ENCODE data around the gene FAM136A.
"Not testable (repeated sequence)": the region's sequence is repeated elsewhere in the genome, so short reads cannot be mapped to it uniquely, and the experiment has no call there.

FAM136A gene

DNA sequence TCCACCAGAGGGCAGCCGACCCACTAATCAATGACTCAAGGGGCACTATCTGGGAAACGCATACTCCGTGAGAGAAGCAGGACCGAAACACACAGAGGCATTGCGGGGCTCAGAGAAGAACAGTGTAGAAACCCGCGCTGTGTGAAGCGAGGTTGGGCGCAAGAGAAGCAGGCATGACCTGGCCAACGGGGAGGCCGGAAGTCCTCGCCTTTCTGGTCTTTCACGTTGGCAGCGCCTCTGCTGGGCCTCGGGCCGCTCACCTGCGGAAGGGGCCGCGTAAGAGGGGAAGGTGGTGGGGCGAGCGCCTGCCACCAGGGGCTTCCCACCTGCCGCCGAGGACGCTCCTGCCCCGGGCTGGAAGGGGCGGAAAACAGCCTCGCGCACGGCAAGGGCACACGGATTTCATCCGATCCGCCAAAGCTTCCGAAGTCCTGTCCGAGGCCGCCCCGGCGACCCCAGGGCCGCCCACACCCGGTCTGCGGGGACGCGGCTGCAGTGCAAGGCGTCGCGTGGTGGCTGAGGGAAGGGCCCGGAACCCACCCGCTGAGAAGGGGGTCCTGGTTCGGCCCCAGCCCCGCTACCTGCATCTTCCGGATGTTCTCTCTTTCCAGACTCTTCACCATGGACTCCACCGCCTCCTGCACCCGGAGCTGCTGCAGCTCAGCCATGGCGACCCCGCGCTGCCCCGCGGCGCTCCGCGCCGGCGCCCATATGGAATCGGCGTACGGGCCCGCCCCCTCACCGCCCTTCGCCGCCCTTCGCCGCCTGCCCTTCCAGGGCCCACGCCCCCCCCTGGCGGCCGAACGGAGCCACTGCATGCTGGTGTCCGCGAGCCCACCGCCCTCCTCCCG, at the start of gene FAM136A:
Gene FAM136A (minus strand): TSS at position 724 of the 851 bp plus-strand sequence. CDS start 56 bp downstream, at position 668.
- peak; percentile 71 to 84 for DNase-seq (ENCODE audit: low read depth in 2 of 2)

DNA sequence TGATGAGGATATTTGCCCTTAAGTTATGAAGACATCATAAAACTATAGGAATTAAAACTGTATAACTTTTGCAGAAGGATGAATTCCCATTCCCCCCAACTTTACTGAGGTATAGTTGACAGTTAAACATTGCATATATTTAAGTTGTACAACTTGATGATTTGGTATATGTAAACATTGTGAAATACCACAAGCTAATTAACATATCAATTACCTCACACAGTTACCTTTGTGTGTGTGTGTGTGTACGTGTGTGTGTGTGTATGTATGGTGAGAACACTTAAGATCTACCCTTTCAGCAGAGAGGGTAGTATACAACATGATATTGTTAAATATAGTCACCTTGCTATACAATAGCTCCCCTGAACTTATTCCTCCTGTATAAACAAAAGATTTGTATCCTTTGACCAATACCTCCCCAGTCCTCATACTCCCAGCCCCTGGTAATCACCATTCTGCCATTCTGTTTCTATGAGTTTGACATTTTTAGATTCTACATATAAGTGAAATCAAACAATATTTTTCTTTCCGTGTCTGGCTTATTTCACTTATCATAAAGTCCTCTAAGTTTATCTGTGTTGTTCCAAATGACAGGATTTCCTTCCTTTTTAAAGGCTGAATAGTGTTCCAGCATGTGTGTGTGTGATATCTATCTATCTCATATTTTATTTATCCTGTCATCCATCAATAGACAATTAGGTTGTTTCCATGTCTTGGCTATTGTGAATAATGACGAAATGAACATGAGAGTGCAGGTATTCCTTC, 48.2 kb upstream of the FAM136A start:
- no peak for DNase-seq (ENCODE audit: low read depth in 2 of 2)

- DNase-seq (ENCODE audit: low read depth in 2 of 2) = no peak
Measured at GRCh38 chr2:70347831-70348230, 46.0 kb upstream of the FAM136A start.

DNA sequence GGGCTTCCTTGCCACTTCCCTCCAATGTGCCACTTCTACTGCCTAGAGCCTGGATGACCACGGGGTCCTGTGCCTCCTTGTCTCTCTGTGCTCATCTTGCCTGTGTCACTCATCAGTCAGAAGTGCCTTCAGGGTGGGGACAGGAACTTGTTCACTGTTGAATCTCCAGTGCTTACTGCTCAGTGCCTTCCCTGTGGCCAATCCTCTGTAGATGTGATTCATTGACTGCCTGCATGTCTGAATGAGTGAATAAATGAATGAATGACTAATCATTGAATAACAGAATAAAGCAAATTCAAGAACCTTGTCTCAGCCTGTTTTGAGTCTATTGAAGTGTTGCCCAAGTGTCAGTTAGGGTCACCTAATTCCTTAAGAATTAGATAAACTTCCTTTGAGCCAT, 42.3 kb upstream of the FAM136A start:
- DNase-seq (ENCODE audit: low read depth in 2 of 2) = no peak

DNA sequence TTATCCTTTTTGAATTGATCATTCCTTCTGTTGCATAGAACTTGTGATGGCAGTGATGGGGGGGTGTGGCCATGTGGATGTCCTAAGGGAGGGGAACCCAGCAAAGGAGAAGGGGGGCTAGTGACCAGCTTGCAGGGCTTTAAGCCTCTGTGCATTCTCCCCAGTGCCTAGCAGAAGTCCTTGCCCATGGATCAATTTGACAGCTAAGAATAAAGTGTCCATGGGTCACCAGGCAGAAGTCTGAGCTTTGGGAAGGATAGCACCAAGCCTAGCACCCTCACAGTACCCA, 39.6 kb upstream of the FAM136A start:
- no peak for DNase-seq (ENCODE audit: low read depth in 2 of 2)

DNA sequence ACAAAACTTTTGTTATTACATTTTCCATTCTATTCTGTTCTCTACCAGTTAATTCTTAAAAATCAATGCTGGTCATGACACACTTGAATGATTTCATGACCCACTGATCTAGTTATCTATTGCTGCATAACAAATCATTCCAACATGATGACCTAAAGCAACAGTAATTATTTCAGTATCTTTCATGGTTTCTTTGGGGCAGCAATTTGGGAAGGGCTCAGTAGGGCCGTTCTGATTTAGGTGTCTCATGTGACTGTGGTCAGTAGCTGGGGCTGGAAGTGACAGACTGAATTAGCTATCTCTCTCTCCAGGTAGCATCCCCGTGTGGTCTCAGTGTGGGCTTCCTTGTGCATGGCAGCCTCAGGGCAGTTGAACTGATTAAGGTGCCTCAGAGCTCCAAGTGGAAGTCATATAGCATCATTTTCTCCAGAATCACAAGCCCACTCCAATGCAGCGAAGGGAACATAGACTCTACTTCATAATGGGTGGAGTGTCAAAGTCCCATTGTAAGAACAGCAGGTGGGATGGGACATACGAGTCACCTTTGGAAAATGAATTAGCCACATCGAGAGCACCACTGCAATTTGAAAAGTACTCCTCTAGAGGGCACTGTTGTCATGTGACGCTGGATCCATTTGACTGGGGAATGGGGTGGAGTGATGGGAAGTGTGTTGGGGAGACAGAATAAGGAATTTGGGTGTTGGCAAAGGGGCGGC, 39.1 kb upstream of the FAM136A start:
- DNase-seq (ENCODE audit: low read depth in 2 of 2) = no peak

DNA sequence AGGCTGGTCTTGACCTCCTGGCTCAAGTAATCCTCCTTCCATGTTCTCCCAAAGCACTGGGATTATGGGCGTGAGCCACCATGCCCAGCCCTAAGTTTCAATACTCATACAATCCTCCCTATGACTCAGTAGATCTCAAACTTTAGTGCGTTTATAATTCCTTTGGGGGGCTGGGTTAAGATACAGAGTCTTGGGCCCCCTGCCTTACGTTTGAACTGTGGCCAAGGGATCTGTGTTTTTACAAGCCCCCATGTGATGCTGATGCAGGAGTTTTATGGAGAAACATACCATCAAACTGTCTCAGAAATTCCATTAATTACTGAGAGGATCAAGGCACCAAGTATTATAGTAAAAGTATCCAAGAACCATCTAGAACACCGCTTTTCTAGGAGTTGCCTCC, 38.2 kb upstream of the FAM136A start:
- no peak for DNase-seq (ENCODE audit: low read depth in 2 of 2)

- no peak for DNase-seq (ENCODE audit: low read depth in 2 of 2)
Measured at GRCh38 chr2:70336552-70336951, 34.7 kb upstream of the FAM136A start.

GRCh38 chr2:70331012-70331411, 29.1 kb upstream of the FAM136A start:
- no peak for DNase-seq (ENCODE audit: low read depth in 2 of 2)

DNA sequence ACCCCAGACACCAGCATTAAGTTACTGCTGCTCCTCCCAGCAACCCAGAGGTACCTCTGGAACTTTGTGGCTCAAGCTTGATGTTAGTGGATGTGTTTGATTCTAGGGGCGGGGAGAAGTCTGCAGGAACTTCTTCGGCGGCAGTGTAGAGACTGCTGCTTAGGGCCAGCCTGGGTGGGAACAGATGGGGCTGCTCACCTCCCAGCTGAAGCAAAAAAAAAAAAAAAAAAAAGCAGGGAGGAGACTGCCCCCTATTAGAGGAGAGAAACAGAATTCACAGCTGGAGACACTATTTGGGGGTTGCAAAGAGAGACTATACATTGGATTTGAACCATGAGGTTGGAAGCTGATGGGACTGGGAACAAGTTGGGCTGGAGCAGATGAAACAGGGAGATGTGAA, 28.6 kb upstream of the FAM136A start:
- DNase-seq (ENCODE audit: low read depth in 2 of 2) = no peak

DNA sequence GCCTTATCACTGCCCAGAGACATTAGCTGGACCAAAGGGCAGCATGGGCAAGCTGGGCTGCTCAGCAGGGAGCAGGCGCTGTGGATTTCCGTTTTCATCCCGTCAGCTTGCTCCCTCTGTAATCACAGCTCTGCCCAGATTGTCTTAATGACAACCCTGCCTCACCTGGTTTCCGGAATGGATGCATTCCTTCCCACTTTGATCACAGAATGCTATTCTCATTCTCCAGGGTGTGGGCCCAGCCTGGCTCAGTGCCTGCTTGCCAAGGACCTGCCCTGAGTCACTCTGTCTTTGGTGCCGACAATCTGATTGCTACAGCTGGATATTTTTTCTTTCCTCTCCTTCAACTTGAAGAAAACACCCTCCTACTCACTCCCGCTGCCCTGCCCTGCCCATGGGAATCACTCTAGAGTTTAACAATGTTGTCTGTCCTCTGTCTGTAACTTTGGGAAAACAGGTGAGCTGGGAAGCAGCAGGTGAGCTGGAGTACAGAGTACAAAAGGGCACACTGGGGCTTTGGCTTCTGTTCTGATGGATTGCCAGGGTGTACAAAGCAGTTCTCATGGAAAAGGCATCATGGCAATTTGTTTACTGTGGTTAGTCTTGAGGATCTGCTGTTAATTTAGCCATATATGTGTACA, 27.2 kb upstream of the FAM136A start:
- no peak for DNase-seq (ENCODE audit: low read depth in 2 of 2)

GRCh38 chr2:70325875-70326274, 24.0 kb upstream of the FAM136A start:
- DNase-seq (ENCODE audit: low read depth in 2 of 2) = no peak

DNA sequence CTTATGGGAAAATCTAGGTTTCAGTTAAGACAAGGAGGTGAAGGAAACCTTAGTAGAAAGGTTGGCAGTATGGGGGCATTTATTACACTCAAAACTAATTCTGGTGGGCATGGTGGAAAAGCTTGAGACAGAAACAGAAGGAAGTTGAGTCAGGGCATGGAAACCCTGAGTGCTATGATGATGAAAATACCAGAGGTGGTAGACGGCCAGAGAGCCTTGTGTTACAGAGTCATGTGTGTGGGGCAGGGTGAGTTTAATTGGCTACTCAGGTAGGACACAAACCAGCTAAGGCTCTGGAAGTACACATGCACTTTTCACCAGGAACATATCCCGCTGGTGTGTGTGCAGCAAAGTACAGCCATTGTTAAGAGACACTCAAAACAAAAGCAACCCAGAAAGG, 20.7 kb upstream of the FAM136A start:
- DNase-seq (ENCODE audit: low read depth in 2 of 2) = no peak

GRCh38 chr2:70321370-70321769, 19.5 kb upstream of the FAM136A start:
- DNase-seq (ENCODE audit: low read depth in 2 of 2) = no peak

DNA sequence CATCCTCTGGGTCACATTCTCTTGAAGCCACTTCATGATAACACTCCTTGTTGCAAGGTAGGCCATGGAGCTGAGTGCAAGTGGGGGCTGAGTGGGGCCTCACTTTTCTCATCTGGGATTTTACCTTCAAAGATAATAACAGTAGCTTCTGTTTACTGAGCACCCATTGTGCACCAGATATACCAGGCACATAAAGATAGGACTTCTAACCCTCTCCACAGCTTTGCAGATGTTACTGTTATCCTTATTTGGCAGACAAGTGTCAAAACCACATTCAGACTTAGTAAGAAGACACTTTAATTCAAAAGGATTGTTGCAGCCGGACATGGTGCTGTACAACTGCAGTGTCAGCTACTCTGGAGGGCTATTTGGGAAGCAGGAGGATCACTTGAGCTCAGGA, 12.8 kb upstream of the FAM136A start:
- DNase-seq (ENCODE audit: low read depth in 2 of 2) = no peak

DNA sequence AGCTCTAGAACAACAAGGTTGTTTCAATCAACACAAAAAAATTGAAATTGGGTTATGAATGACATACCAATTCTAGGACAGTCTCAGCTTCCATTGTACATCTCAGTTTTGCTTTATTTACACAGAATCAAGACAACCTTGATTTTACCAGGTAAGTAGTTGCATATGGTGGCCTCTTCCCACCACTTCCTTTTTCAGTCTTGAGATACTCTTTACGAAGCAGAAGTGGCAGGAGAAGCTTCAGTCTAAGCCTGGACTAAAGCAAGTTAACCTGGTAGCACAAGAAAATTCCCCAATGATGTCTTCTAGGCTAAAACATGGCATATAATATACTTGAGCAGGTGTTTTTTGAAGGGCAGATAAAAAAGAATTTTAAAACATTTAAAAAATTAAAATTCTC, 10.7 kb upstream of the FAM136A start:
- no peak for DNase-seq (ENCODE audit: low read depth in 2 of 2)

DNA sequence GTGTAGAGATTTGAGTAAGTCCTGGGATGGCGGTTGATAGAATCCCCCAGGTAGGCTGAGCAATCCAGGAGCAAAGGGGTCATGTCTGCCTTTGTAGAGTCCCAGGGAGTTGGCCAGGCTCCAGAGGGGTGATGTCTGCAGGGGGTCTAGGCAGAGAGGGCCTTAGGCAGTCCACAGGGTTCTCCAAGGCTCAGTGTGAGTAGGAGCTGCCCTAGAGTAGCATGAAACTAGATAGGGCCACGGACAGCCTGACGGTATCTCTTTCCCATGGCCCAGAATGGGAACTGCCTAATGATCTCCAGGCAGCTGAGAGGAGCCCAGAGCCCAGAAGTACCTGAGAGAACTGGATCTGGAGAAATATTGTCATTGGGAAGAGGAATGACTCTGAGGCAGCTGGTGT, 9.0 kb upstream of the FAM136A start:
- no peak for DNase-seq (ENCODE audit: low read depth in 2 of 2)

- no peak for DNase-seq (ENCODE audit: low read depth in 2 of 2)
Measured at GRCh38 chr2:70305531-70305930, 3.7 kb upstream of the FAM136A start.

DNA sequence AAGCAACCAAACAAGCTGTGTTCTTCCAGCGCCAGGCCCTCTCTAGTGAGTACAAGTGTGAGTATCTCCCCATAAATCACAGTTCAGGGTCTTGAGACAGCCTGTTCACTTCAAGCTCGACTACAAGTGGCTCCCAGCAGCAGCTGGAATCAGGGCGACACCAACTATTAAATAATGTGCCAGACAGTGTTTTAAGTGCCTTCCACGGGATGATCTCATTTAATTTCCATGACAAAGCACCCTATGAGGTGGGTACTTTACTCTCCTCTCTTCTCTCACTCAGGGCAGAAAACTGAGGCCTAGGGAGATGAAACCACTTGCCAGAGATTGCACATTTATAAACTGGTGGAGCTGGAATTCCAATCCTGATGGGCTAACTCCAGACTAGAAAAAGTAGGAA, 2.6 kb upstream of the FAM136A start:
- no peak for DNase-seq (ENCODE audit: low read depth in 2 of 2)

DNA sequence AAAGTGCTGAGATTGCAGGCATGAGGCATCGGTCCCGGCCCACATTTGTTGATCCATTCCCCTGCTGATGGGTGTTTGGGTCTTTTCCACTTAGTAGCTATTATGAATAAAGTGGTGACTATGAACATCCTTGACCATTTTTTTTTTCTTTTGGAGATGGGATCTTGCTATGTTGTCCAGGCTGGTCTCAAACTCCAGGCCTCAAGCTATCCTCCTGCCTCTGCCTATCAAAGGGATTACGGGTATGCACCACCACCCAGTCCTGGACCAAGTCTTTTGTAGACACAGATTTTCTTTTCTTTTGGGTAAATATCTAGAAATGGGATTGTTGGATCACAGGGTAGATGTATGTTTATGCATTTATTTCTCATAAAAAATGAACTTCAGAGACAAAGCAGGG, 1.3 kb upstream of the FAM136A start:
- DNase-seq (ENCODE audit: low read depth in 2 of 2) = no peak

DNA sequence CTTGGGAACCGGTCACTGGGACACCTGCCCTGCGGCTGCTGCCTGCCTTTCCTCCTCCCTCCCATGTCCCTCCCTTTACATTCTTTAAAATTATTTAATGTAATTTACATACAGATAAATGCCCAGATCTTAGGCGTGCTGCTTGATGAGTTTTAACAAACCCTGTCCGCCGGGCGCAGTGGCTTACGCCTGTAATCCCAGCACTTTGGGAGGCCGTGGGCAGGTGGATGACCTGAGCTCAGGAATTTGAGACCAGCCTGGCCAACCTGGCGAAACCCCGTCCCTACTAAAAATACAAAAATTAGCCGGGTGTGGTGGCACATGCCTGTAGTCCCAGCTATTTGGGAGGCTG, 304 bp upstream of the FAM136A start:
- DNase-seq (ENCODE audit: low read depth in 2 of 2) = not testable (repeated sequence)

GRCh38 chr2:70300771-70301343, 1.0 kb downstream of the FAM136A start:
- no peak for DNase-seq (ENCODE audit: low read depth in 2 of 2)
